NCI-H2171 (cell line): ENCODE results near the gene TSPAN11.
A peak's percentile ranks its signal among the peaks of the same experiment; 100 is the strongest.
"Not testable (repeated sequence)": the region's sequence is repeated elsewhere in the genome, so short reads cannot be mapped to it uniquely, and the experiment has no call there.

Experiments used
- DNase-seq: peaks from one replicate; lab custom pipeline; 2025; lab: John Stamatoyannopoulos, UW

Gene TSPAN11, protein sequence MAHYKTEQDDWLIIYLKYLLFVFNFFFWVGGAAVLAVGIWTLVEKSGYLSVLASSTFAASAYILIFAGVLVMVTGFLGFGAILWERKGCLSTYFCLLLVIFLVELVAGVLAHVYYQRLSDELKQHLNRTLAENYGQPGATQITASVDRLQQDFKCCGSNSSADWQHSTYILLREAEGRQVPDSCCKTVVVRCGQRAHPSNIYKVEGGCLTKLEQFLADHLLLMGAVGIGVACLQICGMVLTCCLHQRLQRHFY

DNA sequence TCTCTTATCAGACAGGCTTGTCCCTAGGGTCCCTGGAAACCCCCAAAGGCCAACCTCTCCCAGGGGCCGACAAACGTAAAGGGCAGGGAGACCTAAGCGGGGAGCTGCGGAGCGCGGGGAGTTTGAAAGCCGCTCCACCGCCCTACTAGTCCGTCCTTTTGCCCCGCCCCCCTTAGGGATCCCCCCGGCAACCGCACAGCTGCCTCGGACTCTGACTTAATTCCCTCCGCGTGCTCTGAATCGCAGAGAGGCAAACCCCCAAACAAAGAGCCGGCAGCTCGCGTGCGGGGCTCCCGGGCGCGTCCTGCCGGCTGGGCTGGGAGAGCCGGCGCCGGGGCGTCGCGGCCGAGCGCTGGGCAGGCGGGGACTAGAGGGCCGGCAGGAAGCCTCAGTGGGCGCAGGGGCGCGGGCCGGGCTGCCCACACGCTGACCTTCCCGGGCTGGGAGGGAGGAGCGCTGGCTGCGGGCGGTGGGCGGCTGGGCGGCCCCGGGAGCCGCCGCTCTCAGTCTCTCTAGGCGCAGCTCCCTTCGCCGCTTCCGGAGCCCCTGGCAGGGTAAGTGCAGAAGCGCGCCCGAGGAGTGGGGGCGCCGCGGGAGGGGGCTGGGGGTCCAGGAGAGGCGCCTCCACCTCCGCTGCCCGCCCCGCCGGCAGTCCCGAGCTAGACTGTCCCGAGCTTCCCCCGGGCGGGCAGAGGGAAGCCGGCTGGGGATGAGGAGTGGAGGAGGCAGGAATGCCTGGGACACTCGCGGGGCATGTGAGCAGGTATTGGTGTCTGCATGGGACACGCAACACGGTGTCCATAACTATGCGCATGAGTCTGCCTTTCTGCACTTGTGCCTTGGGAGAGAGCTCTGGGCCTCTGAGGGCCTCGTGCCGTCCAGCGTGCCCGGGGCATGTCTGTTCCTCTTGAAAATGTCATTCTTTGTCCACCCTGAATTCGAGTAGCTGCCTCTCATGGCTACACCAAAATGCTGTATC lies at the start of gene TSPAN11:
Gene TSPAN11 (plus strand): TSS at position 506 of the 979 bp plus-strand sequence. CDS start 27,244 bp downstream, outside the sequence.
- DNase-seq: peak; percentile 50

DNA sequence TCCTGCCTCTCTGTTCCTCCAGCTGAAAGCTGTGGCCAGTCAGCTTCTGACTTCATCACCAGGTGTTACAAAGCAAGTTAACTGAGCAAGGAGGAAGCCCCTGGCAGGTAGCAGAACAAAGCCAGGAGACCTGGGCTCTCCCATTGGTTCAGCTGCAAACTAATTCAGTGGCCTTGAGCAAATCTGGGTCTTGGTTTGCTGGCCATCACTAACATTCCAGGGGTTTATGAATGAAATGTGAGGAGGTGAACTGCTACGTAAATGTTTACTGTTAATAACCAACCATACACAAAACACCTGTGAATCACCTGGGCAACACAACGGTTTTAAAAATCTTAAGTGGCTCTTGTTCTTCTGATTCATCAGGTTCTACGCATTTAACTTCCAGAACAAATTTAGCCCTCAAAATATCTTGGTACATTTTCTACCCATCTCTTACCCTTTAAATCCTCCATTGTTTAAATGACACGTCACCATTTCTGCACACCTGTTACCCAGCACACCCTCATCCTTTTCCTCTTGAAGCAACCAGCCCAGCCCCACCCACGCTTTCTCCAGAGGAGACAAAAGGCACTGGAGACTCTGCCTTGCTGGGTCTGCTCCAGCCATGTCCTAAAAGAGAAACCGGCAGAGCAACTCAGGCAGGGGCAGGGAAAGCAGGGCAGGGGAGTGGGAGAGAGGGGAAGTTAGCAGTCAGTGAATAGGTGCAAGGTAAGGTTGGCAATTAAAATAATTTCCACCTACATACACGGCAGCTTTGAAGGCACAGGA lies 49.3 kb upstream of the TSPAN11 start:
- no peak for DNase-seq

DNA sequence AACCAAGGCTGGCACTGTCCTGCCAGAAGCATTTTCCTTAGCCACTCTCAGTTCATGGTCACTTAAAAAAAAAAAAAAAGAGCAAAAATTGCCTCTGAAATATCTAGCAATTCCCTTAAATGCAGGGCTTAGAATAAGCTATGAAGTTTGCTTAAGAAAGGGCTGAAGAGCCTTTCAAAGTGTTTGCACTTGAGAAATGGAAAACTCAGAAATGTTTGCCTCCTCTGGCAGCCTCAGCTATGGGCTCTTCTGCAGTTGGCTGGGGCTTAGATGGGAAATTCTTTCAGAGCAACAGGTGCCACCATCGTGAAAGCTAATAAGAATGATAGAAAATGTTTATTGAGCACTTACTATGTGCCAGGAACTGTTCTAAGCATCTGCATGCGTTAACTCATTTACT lies 48.5 kb upstream of the TSPAN11 start:
- no peak for DNase-seq

DNA sequence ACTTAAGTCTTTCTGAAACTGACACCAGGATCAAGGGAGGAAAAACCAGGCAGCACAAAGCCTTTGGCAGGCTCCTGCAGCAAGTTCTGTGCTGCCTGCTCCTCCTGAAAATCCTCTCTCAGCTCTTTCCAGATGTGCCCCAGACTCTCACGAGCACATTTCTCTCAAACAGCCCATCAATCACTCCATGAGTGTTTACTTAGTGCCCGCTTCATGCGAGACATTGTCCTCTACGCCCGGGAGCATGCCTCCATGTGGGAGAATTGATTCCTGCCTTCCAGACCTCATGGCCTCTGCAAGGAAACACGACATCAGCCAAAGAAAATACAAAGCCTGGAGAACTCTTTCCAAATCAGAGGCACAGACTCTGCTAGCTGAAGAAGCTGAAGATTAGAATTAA lies 46.5 kb upstream of the TSPAN11 start:
- no peak for DNase-seq

- no peak for DNase-seq
Measured at GRCh38 chr12:30880813-30881212, 45.7 kb upstream of the TSPAN11 start.

DNA sequence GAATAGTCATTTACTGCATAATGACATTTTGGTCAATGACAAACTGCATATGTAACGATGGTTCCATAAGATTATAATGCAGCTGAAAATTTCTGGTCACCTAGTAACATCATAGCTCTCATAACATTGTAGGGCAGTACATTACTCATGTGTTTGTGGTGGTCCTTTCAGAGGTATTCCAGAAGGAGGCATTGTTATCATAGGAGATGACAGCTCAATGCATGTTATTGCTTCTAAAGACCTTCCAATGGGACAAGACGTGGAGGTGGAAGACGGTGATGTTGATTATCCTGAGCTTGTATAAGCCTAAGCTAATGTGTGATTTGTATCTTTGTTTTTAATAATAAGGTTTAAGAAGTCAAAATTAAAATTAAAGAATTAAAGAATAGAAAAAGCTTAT lies 43.8 kb upstream of the TSPAN11 start:
- no peak for DNase-seq

GRCh38 chr12:30884799-30885198 lies 41.7 kb upstream of the TSPAN11 start:
- no peak for DNase-seq

DNA sequence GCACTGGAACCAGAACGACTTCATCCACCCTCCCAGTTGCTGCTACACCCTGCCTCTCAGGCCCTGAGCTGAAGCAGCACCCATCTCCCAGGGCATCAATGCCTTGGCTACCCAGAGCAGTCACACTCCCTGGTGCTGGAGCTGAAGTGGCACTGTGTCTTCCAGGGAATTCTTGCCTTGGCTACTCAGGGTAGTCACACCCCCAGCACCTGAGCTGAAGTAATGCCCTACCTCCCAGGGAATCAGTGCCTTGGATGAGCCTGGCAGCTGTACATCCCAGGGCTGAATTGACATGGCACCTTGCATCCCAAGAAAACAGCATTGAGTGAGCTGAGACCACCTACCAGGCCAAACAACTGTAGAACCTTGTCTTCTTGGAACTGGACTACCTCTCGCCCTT lies 41.2 kb upstream of the TSPAN11 start:
- DNase-seq: no peak

- DNase-seq: no peak
Measured at GRCh38 chr12:30887226-30887625, 39.3 kb upstream of the TSPAN11 start.

GRCh38 chr12:30888241-30888640 lies 38.3 kb upstream of the TSPAN11 start:
- DNase-seq: no peak

DNA sequence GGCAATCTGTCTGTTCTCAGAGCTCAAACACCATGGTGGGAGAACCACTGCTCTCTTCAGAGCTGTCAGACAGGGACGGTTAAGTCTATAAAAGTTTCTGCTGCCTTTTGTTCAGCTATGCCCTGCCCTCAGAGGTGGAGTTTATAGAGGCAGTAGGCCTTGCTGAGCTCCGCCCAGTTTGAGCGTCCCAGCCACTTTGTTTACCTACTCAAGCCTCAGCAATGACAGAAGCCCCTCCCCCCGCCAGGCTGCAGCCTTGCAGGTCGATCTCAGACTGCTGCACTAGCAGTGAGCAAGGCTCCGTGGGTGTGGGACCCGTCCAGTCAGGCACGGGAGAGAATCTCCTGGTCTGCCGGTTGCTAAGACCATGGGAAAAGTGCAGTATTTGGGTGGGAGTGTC lies 32.0 kb upstream of the TSPAN11 start:
- DNase-seq: not testable (repeated sequence)

DNA sequence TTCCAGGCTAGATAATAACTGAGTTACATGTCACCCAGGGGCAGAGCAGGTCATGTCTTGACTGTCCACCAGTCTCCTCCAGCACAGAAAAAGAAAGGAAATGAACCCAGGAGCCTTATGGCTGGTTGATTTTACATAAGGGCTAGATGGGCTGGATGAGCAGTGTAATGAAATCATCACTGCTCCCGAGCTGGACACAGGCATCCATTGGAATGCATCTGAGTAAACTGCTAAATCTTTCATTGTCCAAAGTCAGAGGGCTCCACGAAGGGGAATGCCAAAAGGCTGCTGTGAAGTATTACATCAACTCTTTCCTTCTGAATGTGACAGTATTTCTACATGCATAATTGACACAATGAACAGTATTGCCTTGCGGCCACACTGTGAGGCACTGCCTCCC lies 30.1 kb upstream of the TSPAN11 start:
- no peak for DNase-seq

DNA sequence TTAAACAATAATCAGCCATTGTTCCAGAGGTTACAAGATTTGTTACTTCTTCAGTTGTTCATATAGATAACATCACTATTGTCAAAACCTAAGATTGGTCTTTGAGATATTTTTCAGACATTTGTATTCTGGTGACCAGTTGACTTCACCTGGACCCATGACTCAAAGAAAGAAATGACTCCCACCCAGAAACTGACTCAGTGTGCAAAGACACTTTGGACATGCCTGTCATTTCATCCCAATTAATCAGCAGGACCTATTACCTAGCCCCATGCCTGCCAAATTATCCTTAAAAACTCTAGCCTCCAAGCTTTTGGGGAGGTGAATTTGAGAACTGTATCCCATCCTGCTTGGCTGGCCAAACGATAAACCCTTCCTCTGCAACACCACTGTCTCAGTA lies 27.7 kb upstream of the TSPAN11 start:
- DNase-seq: no peak

DNA sequence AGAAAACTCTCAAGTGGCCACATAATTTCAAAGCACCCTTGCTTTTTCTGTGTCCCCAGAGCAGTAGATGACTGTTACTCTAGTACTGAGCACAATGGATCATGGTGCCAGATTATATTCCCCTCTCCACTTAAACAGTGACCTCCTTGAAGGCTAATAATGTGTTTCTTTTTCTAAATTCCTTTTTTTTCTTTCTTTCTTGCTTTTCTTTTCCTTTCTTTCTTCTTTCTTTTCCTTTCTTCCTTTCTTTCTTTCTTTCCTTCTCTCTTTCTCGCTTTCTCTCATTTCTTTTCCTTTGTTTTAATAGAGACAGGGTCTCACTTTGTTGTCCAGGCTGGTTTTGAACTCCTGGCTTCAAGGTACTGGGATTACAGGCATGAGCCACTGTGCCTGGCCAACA lies 26.2 kb upstream of the TSPAN11 start:
- no peak for DNase-seq

DNA sequence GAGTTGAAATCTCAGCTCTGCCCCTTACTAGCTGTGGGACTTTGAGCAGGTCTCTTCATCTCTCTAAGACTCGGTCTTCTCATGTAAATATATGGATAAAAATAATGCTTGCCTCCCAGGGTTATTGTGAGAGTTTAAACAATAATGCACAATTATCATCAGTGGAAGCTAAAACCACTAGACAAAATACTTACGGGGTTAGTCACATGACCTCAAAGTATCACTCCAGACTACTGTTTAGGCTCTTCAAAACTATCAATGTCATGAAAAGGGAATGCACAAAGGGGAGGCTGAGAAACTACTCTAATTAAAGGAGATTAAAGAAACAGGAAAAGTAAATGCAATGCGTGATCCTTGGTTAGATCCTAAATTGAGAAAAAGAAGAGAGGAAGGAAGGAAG lies 24.5 kb upstream of the TSPAN11 start:
- DNase-seq: no peak

DNA sequence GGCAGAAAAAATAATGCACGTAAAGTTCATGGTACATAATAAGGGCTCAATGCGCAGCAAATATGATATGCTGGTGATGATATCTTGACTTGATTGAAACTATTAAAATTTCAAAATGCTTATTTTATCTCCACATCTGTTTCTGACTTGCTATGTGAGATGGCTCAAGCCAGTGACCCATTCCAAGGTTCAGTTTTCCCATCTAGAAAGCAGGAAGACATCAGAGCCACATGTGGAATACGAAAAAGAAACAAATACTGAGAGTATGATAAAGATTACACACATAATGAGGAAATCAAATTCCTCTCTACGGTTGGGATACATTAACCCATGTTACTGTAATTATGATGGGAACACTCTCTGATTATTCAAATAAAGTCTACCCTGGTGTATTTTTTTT lies 24.0 kb upstream of the TSPAN11 start:
- no peak for DNase-seq

DNA sequence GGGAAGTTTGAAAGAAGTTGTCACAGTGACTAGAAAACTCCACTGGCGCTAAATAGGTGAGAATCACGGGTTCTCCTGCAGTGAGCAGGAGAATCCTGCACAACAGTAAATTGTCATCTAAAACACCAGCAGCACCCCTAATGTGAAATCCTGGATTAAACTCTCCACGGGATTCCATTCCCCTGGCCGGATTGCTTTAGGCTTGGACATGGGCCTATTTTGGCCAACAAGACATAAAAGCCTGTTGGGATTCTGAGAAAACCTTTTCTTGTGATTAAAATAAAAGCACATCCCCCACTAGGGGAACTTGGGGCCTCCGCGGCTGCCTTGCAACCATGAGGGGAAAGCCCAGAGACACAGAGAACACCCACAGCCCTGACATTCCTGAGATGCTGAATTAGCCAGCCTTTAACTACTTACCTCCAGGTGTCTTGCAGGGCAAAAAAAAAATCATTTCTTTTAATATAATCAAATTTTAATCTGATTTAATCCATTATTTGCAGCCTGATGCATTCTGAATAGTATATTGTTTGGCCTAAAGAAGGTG lies 21.0 kb upstream of the TSPAN11 start:
- DNase-seq: no peak

- DNase-seq: no peak
Measured at GRCh38 chr12:30908076-30908721, 18.3 kb upstream of the TSPAN11 start.

DNA sequence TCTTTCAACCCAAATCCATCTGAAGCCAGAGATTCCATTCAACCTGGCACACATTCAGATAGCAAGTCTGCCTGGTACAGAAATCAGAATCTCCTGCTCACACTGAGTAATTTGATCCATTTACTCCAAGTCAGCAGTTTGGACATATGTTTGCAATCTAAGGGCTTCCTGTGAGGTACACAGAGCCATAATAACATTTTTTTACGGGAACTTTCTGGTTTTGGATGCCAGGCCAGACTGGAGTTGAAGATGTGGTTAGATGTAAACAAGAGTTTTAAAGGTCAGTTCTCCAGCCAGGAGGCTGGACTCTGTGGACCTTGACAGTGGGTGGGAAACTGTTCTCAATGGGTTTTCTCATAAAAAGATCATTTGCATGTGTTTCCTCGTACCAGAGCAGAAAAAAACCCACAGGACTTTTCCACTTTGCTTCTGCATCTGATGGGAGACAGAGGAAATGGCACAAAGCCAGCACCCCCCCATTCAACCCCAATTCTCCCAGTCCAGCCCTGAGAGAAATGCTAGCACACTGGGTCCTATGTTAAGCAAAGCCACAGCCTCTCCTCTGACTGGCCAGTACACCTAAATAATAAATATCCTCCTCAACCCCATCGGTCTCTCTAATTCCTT lies 17.7 kb upstream of the TSPAN11 start:
- peak; percentile 66 for DNase-seq

GRCh38 chr12:30909349-30910037 lies 17.1 kb upstream of the TSPAN11 start:
- no peak for DNase-seq

DNA sequence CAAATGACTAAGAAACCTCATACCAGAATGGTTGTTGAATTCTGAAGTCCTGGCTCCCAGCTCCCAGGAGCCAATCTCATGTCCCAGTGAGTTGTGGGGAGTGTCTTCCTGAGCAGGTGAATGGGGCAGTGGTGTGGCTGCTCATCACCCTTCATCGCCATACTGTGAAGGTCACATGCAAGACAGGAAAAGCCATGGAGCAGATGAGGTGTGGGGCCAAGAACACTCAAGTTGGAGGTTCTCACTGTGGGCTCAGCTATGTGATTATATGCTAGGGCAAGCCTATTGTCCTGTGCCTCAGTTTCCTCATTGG lies 16.6 kb upstream of the TSPAN11 start:
- no peak for DNase-seq
